Heart right ventricle (tissue), 16 donors: Measurements from ENCODE around the gene PROB1. TPM values are rescaled to one million over a fixed set of nuclear protein-coding genes. Genes with fewer than 3 reads are reported as not detected.

Experiments
- ATAC-seq, 8 donors: fragments of 200-7000 bp; cut with Tn5 transposase; one replicate each; pipeline ENCODE4 v1.9.1; 2020; ENCODE audit warnings: mild to moderate bottlenecking in 8 of 8, moderate library complexity in 8 of 8, moderate number of reproducible peaks in 1 of 8
- DNase-seq, 2 donors: peaks; one replicate each; pipeline ENCODE4 v3.0.0-alpha.2; 2020
- H3K27ac ChIP-seq, 10 donors: fragments of 200-600 bp; sonication (generic) in 2 of 10; one replicate each; pipeline versions ENCODE4 v1.5.0 to v1.8.0; 2020 to 2022; ENCODE audit warnings: mild to moderate bottlenecking in 3 of 10
- H3K27me3 ChIP-seq, 7 donors: fragments of 200-600 bp; one replicate each; pipeline ENCODE4 v1.8.0; 2021 to 2022; ENCODE audit warnings: mild to moderate bottlenecking in 2 of 7
- H3K36me3 ChIP-seq, 9 donors: fragments of 200-600 bp; sonication (generic) in 1 of 9; one replicate each; pipeline versions ENCODE4 v1.5.0 to v1.8.0; 2020 to 2022; ENCODE audit warnings: mild to moderate bottlenecking in 2 of 9
- H3K4me1 ChIP-seq, 9 donors: fragments of 200-600 bp; sonication (generic) in 1 of 9; one replicate each; pipeline versions ENCODE4 v1.5.0 to v1.8.0; 2020 to 2022; ENCODE audit warnings: mild to moderate bottlenecking in 4 of 9
- H3K4me3 ChIP-seq, 10 donors: fragments of 200-600 bp; sonication (generic) in 2 of 10; one replicate each; pipeline versions ENCODE4 v1.5.0 to v1.8.0; 2020 to 2022; ENCODE audit warnings: mild to moderate bottlenecking in 7 of 10, moderate library complexity in 2 of 10
- H3K9me3 ChIP-seq, 11 donors: fragments of 200-600 bp in 10 of 11; sonication (generic) in 2 of 11; one replicate each; pipeline versions ENCODE4 v1.5.0 to v1.8.0; 2013 to 2022; ENCODE audit warnings: mild to moderate bottlenecking in 2 of 11, control low read depth in 1 of 11, moderate library complexity in 1 of 11
- CTCF ChIP-seq, 9 donors: fragments of 200-600 bp; sonication (generic) in 2 of 9; IDR thresholded peaks; one replicate each; pipeline versions ENCODE4 v1.5.0 to v1.8.0; 2021 to 2022; ENCODE audit warnings: antibody characterized with exemption in 9 of 9, mild to moderate bottlenecking in 5 of 9, moderate library complexity in 1 of 9
- WGBS, 2 donors: extraction: QIAGEN DNeasy Blood & Tissue Kit; methylation state at CpG; one replicate each; pipeline ENCODE4 v1.1.7; 2013; ENCODE audit warnings: inconsistent platforms in 1 of 2; 5-methylcytosine and 5-hydroxymethylcytosine counted together
- intact Hi-C, 10 donors: fragments of 100-400 bp; cut with DNase I; formaldehyde crosslinking; loops; one replicate each; pipeline versions ENCODE4 v1.11.1 to v1.14.2; 2022
- polyA plus RNA-seq, 2 donors: library from polyadenylated mRNA; stranded (reverse); fragments of 200-250 nt; gene quantifications; one replicate each; pipeline ENCODE4 v1.2.3, GENCODE V29; 2013
- total RNA-seq, 10 donors: library from RNA; stranded (reverse); fragmentation: NEBNext Ultra II Directional in 3 of 10; extraction: Animal tissue kit (Norgen Biotek cat#: 25700) in 3 of 10; gene quantifications; one replicate each; pipeline versions ENCODE4 v1.2.1 to v1.2.4, GENCODE V29; 2021 to 2023
- donor health status: Arrhythmogenic right ventricular cardiomyopathy.
- donor health status: ischemic (EF 13 %, LVEDD 7.1; RV severe dilation, severe dysfunction).
- donor health status: healthy with polysubstance abuse.
- donor health status: DM: no; HTN: yes; CAD: no.
- donor health status: DM: no; HTN: no; CAD: no.
- donor health status: ischemic (EF 25% LVEDD 6.9; RV normal size, moderate dysfunction).
- donor health status: ischemic (EF 25% LVEDD 5.7; RV mildly dilated, moderate dysfunction).
- donor health status: healthy.
- donor health status: DM: yes; HTN: yes; CAD: no.
- donor health status: Ischemic cardiomyopathy.
- donor health status: ischemic (EF 35%, LVEDD 5.7; RV mildly dilated, moderate dysfunction).
- donor health status: nonischemic (EF 11% LVEDD 7.7; RV severe dilation, severe dysfunction).
- donor health status: DM: yes; HTN: yes; CAD: no.
- donor health status: PGD.
- donor health status: ischemic (EF 29% LVEDD 5.4; RV normal size, mild dysfunction).
- donor health status: nonischemic (EF 23%, LVEDD 6.1; RV moderate dilation, normal function).

PROB1 gene
- total and polyA plus RNA-seq, 12 donors = 12.2 to 64.8 (median 33.8) TPM

- Histone ChIP-seq H3K27me3 (no peaks in the 10 kb centered on the region), H3K9me3 (no peaks in the 10 kb centered on the region), H3K4me3 (no peak overlapping the region), H3K27ac (no peak overlapping the region), H3K36me3 (peaks cover 0 to 5% (median 0%) of the 10 kb centered on the region in 9 donors), H3K4me1 (peaks cover 0 to 30% (median 14%) of the 10 kb centered on the region in 9 donors)
- intact Hi-C loops = no loop called here
- DNase-seq = no peak
- WGBS, 2 donors = 57 to 70% methylated on average over 3 of the region's 3 CpGs
- TF ChIP-seq CTCF (IDR thresholded peaks at IDR 0.05) = no peak
- no peak for ATAC-seq
These were observed 12.1 kb downstream of the PROB1 start for GRCh38 chr5:139382807-139383206.

GRCh38 chr5:139381837-139382761, 12.8 kb downstream of the PROB1 start:
- Histone ChIP-seq H3K27ac (no peak overlapping the region), H3K27me3 (no peaks in the 10 kb centered on the region), H3K9me3 (no peaks in the 10 kb centered on the region), H3K36me3 (peaks cover 0 to 10% (median 0%) of the 10 kb centered on the region in 9 donors), H3K4me1 (peaks cover 0 to 26% (median 11%) of the 10 kb centered on the region in 9 donors), H3K4me3 (no peak overlapping the region)
- WGBS, 2 donors = 79 to 80% methylated on average over 28 of the region's 28 CpGs
- no peak for DNase-seq
- no peak for TF ChIP-seq CTCF (IDR thresholded peaks at IDR 0.05)
- intact Hi-C loops = no loop called here
- no peak for ATAC-seq

- peaks cover 0 to 13% (median 0%) of the 10 kb centered on the region in 9 donors for H3K36me3 ChIP-seq
- TF ChIP-seq CTCF (IDR thresholded peaks at IDR 0.05) = no peak
- ATAC-seq = no peak
- WGBS, 2 donors = 83 to 88% methylated on average over 15 of the region's 15 CpGs
- H3K4me3 ChIP-seq = no peak overlapping the region
- no peak overlapping the region for H3K27ac ChIP-seq
- no peaks in the 10 kb centered on the region for H3K27me3 ChIP-seq
- H3K4me1 ChIP-seq = peaks cover 0 to 12% (median 8%) of the 10 kb centered on the region in 9 donors
- intact Hi-C loops = no loop called here
- DNase-seq = no peak
- no peaks in the 10 kb centered on the region for H3K9me3 ChIP-seq
These were observed 15.1 kb downstream of the PROB1 start for GRCh38 chr5:139379626-139380449.

GRCh38 chr5:139378941-139379361, 16.0 kb downstream of the PROB1 start:
- intact Hi-C loops = no loop called here
- peaks cover 0 to 22% (median 0%) of the 10 kb centered on the region in 9 donors for H3K36me3 ChIP-seq
- H3K4me3 ChIP-seq = no peak overlapping the region
- WGBS, 2 donors = 87 to 89% methylated on average over 13 of the region's 13 CpGs
- TF ChIP-seq CTCF (IDR thresholded peaks at IDR 0.05) = no peak
- no peak overlapping the region for H3K27ac ChIP-seq
- H3K4me1 ChIP-seq = peaks cover 0 to 9% (median under 1%) of the 10 kb centered on the region in 9 donors
- no peak for DNase-seq
- peak in 1 of 8 donors; percentile 10 for ATAC-seq
- H3K9me3 ChIP-seq = no peaks in the 10 kb centered on the region
- H3K27me3 ChIP-seq = no peaks in the 10 kb centered on the region
